ENCODE data around the gene GRIK4.
"Not testable (repeated sequence)": the region's sequence is repeated elsewhere in the genome, so short reads cannot be mapped to it uniquely, and the experiment has no call there.

Gene GRIK4

GRCh38 chr11:120612513-120613263 is 101.1 kb downstream of the GRIK4 start:
- TF ChIP-seq CTCF (conservative IDR thresholded peaks at IDR 0.05; ENCODE audit: low read length) = no peak
- DNase-seq (ENCODE audit: low read depth) = no peak

DNA sequence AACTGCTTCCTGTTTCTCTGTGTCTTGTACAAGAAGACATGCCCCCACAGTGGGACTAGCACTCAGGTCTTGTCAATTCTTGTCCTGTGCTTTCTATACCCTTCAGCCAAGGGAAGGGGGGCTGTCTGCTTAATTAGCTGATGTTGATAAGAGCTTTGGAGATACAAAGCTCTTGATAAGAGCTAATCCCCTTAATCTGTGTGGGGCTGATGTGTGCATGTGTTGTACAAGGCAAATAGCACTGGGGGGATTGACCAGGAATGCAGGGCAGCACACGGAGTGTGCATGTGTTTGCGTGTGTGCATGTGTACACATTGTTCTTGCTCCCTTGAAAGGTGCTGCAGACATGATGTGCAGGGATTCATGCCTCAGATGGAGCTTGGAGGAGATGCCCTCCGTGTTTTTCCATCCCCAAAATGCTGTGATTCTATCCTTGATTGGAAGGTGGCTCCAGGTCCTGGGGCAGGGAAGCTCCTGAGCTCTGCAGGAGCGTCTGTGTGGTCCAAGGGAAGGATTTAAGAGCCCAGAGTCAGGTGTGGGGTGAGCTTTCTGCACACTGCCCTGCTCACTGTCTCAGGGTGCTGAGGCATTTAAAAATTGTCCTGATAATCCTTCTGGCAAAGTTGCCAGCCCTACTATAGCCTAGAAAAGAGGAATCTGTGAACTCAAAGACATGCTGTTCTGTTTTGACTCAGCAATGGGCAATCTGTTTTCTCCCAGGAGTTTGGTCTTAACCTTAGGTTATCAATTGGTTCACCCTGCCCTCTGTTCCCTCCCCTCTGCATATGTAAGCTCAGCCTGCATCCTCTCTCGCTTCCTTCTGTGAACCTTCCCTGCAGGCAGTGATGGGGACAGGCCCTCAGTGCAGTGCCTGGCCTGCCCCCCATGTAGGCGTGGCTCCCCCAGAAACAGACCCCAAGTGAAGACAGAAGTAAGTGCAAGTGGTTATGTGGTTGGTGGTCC is 102.0 kb downstream of the GRIK4 start:
- H3K4me3 ChIP-seq (ENCODE audit: low read length) = no peak overlapping the region
- DNase-seq (ENCODE audit: low read depth) = no peak
- TF ChIP-seq CTCF (conservative IDR thresholded peaks at IDR 0.05; ENCODE audit: low read length) = no peak

More at GRCh38 chr11:120612513-120613263, 101.1 kb downstream of the GRIK4 start:
- no peak overlapping the region for H3K4me3 ChIP-seq (ENCODE audit: low read length)

GRCh38 chr11:120615391-120615790 is 103.8 kb downstream of the GRIK4 start:
- no peak for TF ChIP-seq CTCF (conservative IDR thresholded peaks at IDR 0.05; ENCODE audit: low read length)
- DNase-seq (ENCODE audit: low read depth) = no peak
- H3K4me3 ChIP-seq (ENCODE audit: low read length) = no peak overlapping the region

GRCh38 chr11:120618399-120618798 is 106.9 kb downstream of the GRIK4 start:
- DNase-seq (ENCODE audit: low read depth) = no peak
- H3K4me3 ChIP-seq (ENCODE audit: low read length) = no peak overlapping the region
- TF ChIP-seq CTCF (conservative IDR thresholded peaks at IDR 0.05; ENCODE audit: low read length) = no peak

- DNase-seq (ENCODE audit: low read depth) = peak; percentile 12
- H3K4me3 ChIP-seq (ENCODE audit: low read length) = no peak overlapping the region
- TF ChIP-seq CTCF (conservative IDR thresholded peaks at IDR 0.05; ENCODE audit: low read length) = peak; percentile 3; the same call in 1 of the 2 replicates
Measured at GRCh38 chr11:120622189-120622875, 110.8 kb downstream of the GRIK4 start.

DNA sequence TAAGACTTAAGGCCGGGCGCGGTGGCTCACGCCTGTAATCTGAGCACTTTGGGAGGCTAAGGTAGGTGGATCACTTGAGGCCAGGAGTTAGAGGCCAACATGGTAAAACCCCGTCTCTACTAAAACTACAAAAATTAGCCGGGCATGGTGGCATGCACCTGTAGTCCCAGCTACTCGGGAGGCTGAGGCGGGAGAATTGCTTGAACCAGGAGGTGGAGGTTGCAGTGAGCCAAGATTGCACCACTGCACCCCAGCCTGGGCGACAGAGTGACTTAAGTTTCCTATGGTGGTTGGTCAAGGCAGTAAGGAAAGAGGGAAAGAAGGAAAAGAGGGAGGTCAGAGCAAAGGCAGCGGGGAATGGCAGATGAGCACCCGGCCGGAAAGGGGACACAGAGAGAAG is 113.4 kb downstream of the GRIK4 start:
- H3K4me3 ChIP-seq (ENCODE audit: low read length); DNase-seq (ENCODE audit: low read depth): not testable (repeated sequence)

- TF ChIP-seq CTCF (conservative IDR thresholded peaks at IDR 0.05; ENCODE audit: low read length) = no peak
- DNase-seq (ENCODE audit: low read depth) = no peak
- H3K4me3 ChIP-seq (ENCODE audit: low read length) = no peak overlapping the region
Measured at GRCh38 chr11:120625565-120625964, 114.0 kb downstream of the GRIK4 start.
